ENCODE data around the gene LOXHD1. TPM values are rescaled to one million over a fixed set of nuclear protein-coding genes. Genes with fewer than 3 reads are reported as not detected.

Gene LOXHD1
- total and polyA plus RNA-seq, 3 donors from 2014 or later = 11.3 to 59.4 (median 29.6) TPM

GRCh38 chr18:46470714-46471113, 186.3 kb downstream of the LOXHD1 start:
- Histone ChIP-seq H3K4me1 (no peaks in the 10 kb centered on the region), H3K27me3 (no peaks in the 10 kb centered on the region), H3K36me3 (ENCODE audit: low read depth, missing control alignments) (no peaks in the 10 kb centered on the region), H3K9me3 (no peaks in the 10 kb centered on the region), H3K4me3 (no peak overlapping the region), H3K27ac (no peak overlapping the region)
- intact Hi-C loops (cut with DNase I; ENCODE audit: low total_unique reads) = loop anchor here (10.0 kb wide), 1 partner anchor 186 kb away; no protein-coding TSS in a partner anchor
- WGBS, 2 donors = 87 to 90% methylated on average over 3 of the region's 3 CpGs
- DNase-seq = no peak
- TF ChIP-seq CTCF (IDR thresholded peaks at IDR 0.05) (no peak), POLR2A (IDR thresholded peaks at IDR 0.05) (no peak)

GRCh38 chr18:46469186-46469915, 187.7 kb downstream of the LOXHD1 start:
- no peak for DNase-seq
- no peaks in the 10 kb centered on the region for H3K4me1 ChIP-seq
- intact Hi-C loops (cut with DNase I; ENCODE audit: low total_unique reads) = no loop called here
- H3K4me3 ChIP-seq = no peak overlapping the region
- no peaks in the 10 kb centered on the region for H3K9me3 ChIP-seq
- WGBS, 2 donors = 55 to 67% methylated on average over 3 of the region's 3 CpGs
- H3K27ac ChIP-seq = no peak overlapping the region
- H3K27me3 ChIP-seq = no peaks in the 10 kb centered on the region
- H3K36me3 ChIP-seq (ENCODE audit: low read depth, missing control alignments) = no peaks in the 10 kb centered on the region
- TF ChIP-seq CTCF (IDR thresholded peaks at IDR 0.05) (no peak), POLR2A (IDR thresholded peaks at IDR 0.05) (no peak)

GRCh38 chr18:46468426-46469180, 188.4 kb downstream of the LOXHD1 start:
- Histone ChIP-seq H3K9me3 (no peaks in the 10 kb centered on the region), H3K27ac (no peak overlapping the region), H3K36me3 (ENCODE audit: low read depth, missing control alignments) (no peaks in the 10 kb centered on the region), H3K4me3 (no peak overlapping the region), H3K4me1 (no peaks in the 10 kb centered on the region), H3K27me3 (no peaks in the 10 kb centered on the region)
- TF ChIP-seq POLR2A (IDR thresholded peaks at IDR 0.05) (no peak), CTCF (IDR thresholded peaks at IDR 0.05) (no peak)
- intact Hi-C loops (cut with DNase I; ENCODE audit: low total_unique reads) = no loop called here
- 79 to 88% methylated on average over 11 of the region's 11 CpGs for WGBS, 2 donors
- no peak for DNase-seq

GRCh38 chr18:46466234-46467160, 190.5 kb downstream of the LOXHD1 start:
- H3K36me3 ChIP-seq (ENCODE audit: low read depth, missing control alignments) = no peaks in the 10 kb centered on the region
- no peaks in the 10 kb centered on the region for H3K27me3 ChIP-seq
- WGBS, 2 donors = 69 to 70% methylated on average over 7 to 9 of the region's 9 CpGs
- intact Hi-C loops (cut with DNase I; ENCODE audit: low total_unique reads) = no loop called here
- TF ChIP-seq POLR2A (IDR thresholded peaks at IDR 0.05) (no peak), CTCF (IDR thresholded peaks at IDR 0.05) (no peak)
- no peak for DNase-seq
- no peaks in the 10 kb centered on the region for H3K9me3 ChIP-seq
- no peak overlapping the region for H3K4me3 ChIP-seq
- H3K27ac ChIP-seq = no peak overlapping the region
- no peaks in the 10 kb centered on the region for H3K4me1 ChIP-seq

All from testis (tissue), 3 donors.